Fibroblast of lung (primary cell): Measurements from ENCODE around the gene NABP1. TPM values are rescaled to one million over a fixed set of nuclear protein-coding genes. Genes with fewer than 3 reads are reported as not detected.

Experiments used
- DNase-seq, 2 donors: peaks; one replicate each; pipeline versions ENCODE4 v3.0.0 to v3.0.0-alpha.2; 2010; ENCODE audit warnings: low read depth in 2 of 2
- H2AFZ ChIP-seq: 2 replicates; pipeline ENCODE4 v1.5.1; 2012; ENCODE audit warnings: low read length, control low read depth, inconsistent platforms
- H3K27ac ChIP-seq: 2 replicates; pipeline ENCODE4 v1.5.1; 2011; ENCODE audit warnings: low read length, control low read depth; ENCODE audit not compliant: insufficient read depth
- H3K27me3 ChIP-seq: 2 replicates; pipeline ENCODE4 v1.5.1; 2011; ENCODE audit warnings: mild to moderate bottlenecking, low read length; ENCODE audit not compliant: control insufficient read depth, insufficient read depth
- H3K36me3 ChIP-seq: 2 replicates; pipeline ENCODE4 v1.5.1; 2011; ENCODE audit warnings: low read length; ENCODE audit not compliant: control insufficient read depth, insufficient read depth
- H3K4me1 ChIP-seq: 2 replicates; pipeline ENCODE4 v1.5.1; 2011; ENCODE audit warnings: low read length; ENCODE audit not compliant: control insufficient read depth, insufficient read depth; ENCODE audit errors: extremely low read depth
- H3K4me2 ChIP-seq: 2 replicates; pipeline ENCODE4 v1.5.1; 2011; ENCODE audit warnings: low read length, control low read depth; ENCODE audit not compliant: insufficient read depth; ENCODE audit errors: extremely low read depth
- H3K4me3 ChIP-seq, 4 experiments: fragments of 200-600 bp in 1 of 4; sonication (generic) in 1 of 4; replicated peaks in 1 of 4; 2 replicates each; pipeline ENCODE4 v1.5.1; 2011 to 2016; ENCODE audit warnings: low read length in 4 of 4, low read depth in 3 of 4, mild to moderate bottlenecking in 3 of 4, control low read depth in 2 of 4, inconsistent platforms in 1 of 4, mixed read lengths in 1 of 4; ENCODE audit not compliant: insufficient read depth in 1 of 4; ENCODE audit errors: control extremely low read depth in 1 of 4
- H3K79me2 ChIP-seq: 2 replicates; pipeline ENCODE4 v1.5.1; 2012; ENCODE audit warnings: mild to moderate bottlenecking, low read length, inconsistent platforms; ENCODE audit not compliant: control insufficient read depth, insufficient read depth
- H3K9ac ChIP-seq: 2 replicates; pipeline ENCODE4 v1.5.1; 2011; ENCODE audit warnings: mild to moderate bottlenecking, low read length, control low read depth; ENCODE audit not compliant: insufficient read depth
- H3K9me3 ChIP-seq: 2 replicates; pipeline ENCODE4 v1.5.1; 2012; ENCODE audit warnings: low read depth, low read length; ENCODE audit not compliant: control insufficient read depth, insufficient read depth
- H4K20me1 ChIP-seq: 2 replicates; pipeline ENCODE4 v1.5.1; 2011; ENCODE audit warnings: low read length; ENCODE audit not compliant: control insufficient read depth, insufficient read depth; ENCODE audit errors: extremely low read depth
- CTCF ChIP-seq, 2 donors: IDR thresholded peaks in 1 of 2; conservative IDR thresholded peaks in 1 of 2; 1 replicate in 1 of 2; 2 replicates in 1 of 2; pipeline ENCODE4 v1.5.1; 2011 to 2012; ENCODE audit warnings: low read length in 2 of 2, control low read depth in 1 of 2, inconsistent platforms in 1 of 2, low read depth in 1 of 2, mild to moderate bottlenecking in 1 of 2
- EZH2 ChIP-seq: IDR thresholded peaks from 2 replicates; pipeline ENCODE4 v1.5.1; 2012; ENCODE audit warnings: low read length, control low read depth, mild to moderate bottlenecking; ENCODE audit errors: missing control alignments
- polyA plus RNA-seq, 2 donors: library from polyadenylated mRNA; depleted of rRNA in 1 of 2; stranded (reverse) in 1 of 2; unstranded in 1 of 2; fragments of >200 nt; gene quantifications; 2 replicates each; pipeline ENCODE4 v1.2.1, GENCODE V29; 2011 to 2012; ENCODE audit warnings: missing spikeins in 1 of 2
- total RNA-seq: library from RNA; depleted of rRNA; stranded (reverse); fragments of >200 nt; gene quantifications from 2 replicates; pipeline ENCODE4 v1.2.1, GENCODE V29; 2014

NABP1 gene
- total and polyA plus RNA-seq, 2 donors (not counting 1 experiment from before 2014, with no cell fraction given): 117 to 123 TPM

DNA sequence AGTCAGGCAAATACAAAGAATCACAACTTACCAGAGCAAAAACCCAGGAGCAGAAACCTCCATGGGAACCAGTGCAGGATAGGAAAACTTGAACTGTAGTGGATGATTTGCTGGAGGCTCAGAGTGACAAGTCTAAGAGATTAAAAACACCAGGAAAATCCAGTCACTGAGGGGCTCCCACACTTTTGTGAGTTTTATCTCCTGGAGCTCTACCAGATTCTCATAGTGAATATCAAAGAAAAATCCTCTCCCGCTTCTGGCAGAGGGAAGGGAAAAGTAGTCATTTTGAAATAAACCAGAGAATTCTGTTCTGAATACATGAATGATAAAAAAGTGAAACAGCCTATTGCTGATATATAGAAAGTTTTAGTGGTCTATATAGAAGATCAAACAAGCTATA lies 23.1 kb downstream of the NABP1 start:
- H3K9me3 ChIP-seq: no peaks in the 10 kb centered on the region
- H3K79me2 ChIP-seq: no peaks in the 10 kb centered on the region
- no peak overlapping the region for H3K9ac ChIP-seq
- H3K36me3 ChIP-seq: peaks cover 2% of the 10 kb centered on the region
- H4K20me1 ChIP-seq: no peaks in the 10 kb centered on the region
- no peak overlapping the region for H2AFZ ChIP-seq
- TF ChIP-seq EZH2 (no peak), CTCF (conservative IDR thresholded peaks at IDR 0.05 in 1 of 2, IDR thresholded peaks at IDR 0.05 in 1 of 2; ENCODE audit: low read depth in 1 of 2, low read length in 2 of 2) (no peak)
- H3K4me3 ChIP-seq: no peak overlapping the region
- no peaks in the 10 kb centered on the region for H3K27me3 ChIP-seq
- H3K4me1 ChIP-seq: peaks cover 4% of the 10 kb centered on the region
- H3K4me2 ChIP-seq: no peak overlapping the region
- no peak for DNase-seq
- H3K27ac ChIP-seq: no peak overlapping the region

DNA sequence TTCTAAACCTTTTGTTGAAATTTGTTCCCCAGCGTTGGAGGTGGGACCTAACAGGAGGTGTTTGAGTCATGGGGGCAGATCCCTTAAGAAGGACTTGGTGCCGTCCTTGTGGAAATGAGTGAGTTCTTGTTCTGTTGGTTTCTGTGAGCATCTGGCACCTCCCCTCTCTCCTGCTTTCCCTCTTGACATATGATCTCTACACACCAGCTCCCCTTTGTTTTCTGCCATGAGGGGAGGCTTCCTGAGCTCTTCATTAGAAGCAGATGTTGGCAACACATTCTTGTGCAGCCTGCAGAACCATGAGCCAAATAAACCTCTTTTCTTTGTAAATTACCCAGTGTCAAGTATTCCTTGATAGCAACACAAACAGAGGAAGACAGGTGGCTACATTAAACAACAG lies 23.8 kb downstream of the NABP1 start:
- Histone ChIP-seq H3K4me2 (no peak overlapping the region), H3K9ac (no peak overlapping the region), H3K27ac (no peak overlapping the region), H4K20me1 (no peaks in the 10 kb centered on the region), H3K4me3 (no peak overlapping the region), H3K36me3 (peaks cover 2% of the 10 kb centered on the region), H3K9me3 (no peaks in the 10 kb centered on the region), H3K4me1 (no peaks in the 10 kb centered on the region), H3K27me3 (no peaks in the 10 kb centered on the region), H3K79me2 (no peaks in the 10 kb centered on the region), H2AFZ (no peak overlapping the region)
- DNase-seq: peak in 1 of 2 donors; percentile 48
- TF ChIP-seq EZH2 (no peak), CTCF (conservative IDR thresholded peaks at IDR 0.05 in 1 of 2, IDR thresholded peaks at IDR 0.05 in 1 of 2; ENCODE audit: low read depth in 1 of 2, low read length in 2 of 2) (no peak)

GRCh38 chr2:191703079-191703725 lies 25.3 kb downstream of the NABP1 start:
- no peaks in the 10 kb centered on the region for H3K36me3 ChIP-seq
- TF ChIP-seq EZH2: no peak
- TF ChIP-seq CTCF (conservative IDR thresholded peaks at IDR 0.05 in 1 of 2, IDR thresholded peaks at IDR 0.05 in 1 of 2; ENCODE audit: low read depth in 1 of 2, low read length in 2 of 2): no peak

More at GRCh38 chr2:191703079-191703725, 25.3 kb downstream of the NABP1 start:
- Histone ChIP-seq H3K27me3 (no peaks in the 10 kb centered on the region), H4K20me1 (no peaks in the 10 kb centered on the region), H3K27ac (no peak overlapping the region), H3K9ac (no peak overlapping the region), H3K9me3 (no peaks in the 10 kb centered on the region), H3K79me2 (no peaks in the 10 kb centered on the region), H3K4me3 (no peak overlapping the region), H2AFZ (no peak overlapping the region), H3K4me2 (no peak overlapping the region), H3K4me1 (no peaks in the 10 kb centered on the region)
- no peak for DNase-seq
